ENCODE data around the gene C1QL2.

The C1QL2 gene

GRCh38 chr2:119134775-119135174, 23.8 kb downstream of the C1QL2 start:
- TF ChIP-seq POLR2A (IDR thresholded peaks at IDR 0.05; ENCODE audit: low read depth, low read length), result no peak
- TF ChIP-seq POLR2AphosphoS5 (IDR thresholded peaks at IDR 0.05; ENCODE audit: low read depth, low read length), result no peak
- TF ChIP-seq TAF1 (IDR thresholded peaks at IDR 0.05; ENCODE audit: borderline replicate concordance, low read depth, low read length), result no peak
- no peak for FAIRE-seq
- no peak for DNase-seq (ENCODE audit: insufficient read length)

DNA sequence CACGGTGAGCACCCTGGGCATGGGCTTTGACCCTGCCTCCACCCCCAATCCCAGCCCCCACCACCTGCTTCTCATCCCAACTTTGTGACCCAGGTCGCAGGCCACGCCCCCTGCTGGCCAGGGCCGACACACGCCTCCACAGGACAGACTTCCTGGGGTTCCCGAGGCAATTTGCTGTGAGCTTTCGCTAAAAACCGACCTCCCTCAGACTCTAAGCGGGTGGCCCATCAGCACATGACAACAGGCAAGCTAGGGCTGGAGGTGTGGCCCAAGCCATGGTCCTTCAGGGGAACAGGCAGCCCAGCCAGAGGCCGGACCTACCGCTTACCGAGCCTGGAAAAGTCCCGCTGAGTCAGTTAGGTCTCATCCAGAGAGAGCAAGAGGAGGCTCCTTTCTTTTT, 31.9 kb downstream of the C1QL2 start:
- DNase-seq (ENCODE audit: insufficient read length) (peak; percentile 50), FAIRE-seq (no peak)
- no peak for TF ChIP-seq POLR2A (IDR thresholded peaks at IDR 0.05; ENCODE audit: low read depth, low read length)

DNA sequence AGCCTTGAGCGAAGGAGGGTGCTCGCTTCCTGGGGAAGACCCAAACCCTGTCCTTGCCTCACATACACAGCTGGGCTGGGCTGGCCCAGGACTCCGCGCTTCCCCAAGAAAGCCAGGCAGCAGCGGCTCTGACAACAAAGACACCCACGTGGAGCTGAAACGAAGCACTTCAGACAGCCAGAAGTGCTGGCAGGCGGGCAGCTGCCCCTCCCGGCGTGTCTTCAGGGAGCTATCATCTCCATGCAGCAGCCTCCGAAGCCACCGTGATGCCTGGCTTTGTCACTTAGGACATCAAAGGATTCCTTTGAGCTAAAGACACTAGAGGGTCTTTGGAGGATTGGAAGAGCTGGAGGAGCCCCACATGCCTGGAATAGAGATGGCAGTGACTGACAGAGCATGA, 35.2 kb downstream of the C1QL2 start:
- TF ChIP-seq POLR2A (IDR thresholded peaks at IDR 0.05; ENCODE audit: low read depth, low read length) (no peak), POLR2AphosphoS5 (IDR thresholded peaks at IDR 0.05; ENCODE audit: low read depth, low read length) (no peak), TAF1 (IDR thresholded peaks at IDR 0.05; ENCODE audit: borderline replicate concordance, low read depth, low read length) (no peak)
- DNase-seq (ENCODE audit: insufficient read length), result no peak
- FAIRE-seq, result no peak

GRCh38 chr2:119122663-119123062, 35.9 kb downstream of the C1QL2 start:
- FAIRE-seq (no peak), DNase-seq (ENCODE audit: insufficient read length) (no peak)
- TF ChIP-seq TAF1 (IDR thresholded peaks at IDR 0.05; ENCODE audit: borderline replicate concordance, low read depth, low read length) (no peak), POLR2AphosphoS5 (IDR thresholded peaks at IDR 0.05; ENCODE audit: low read depth, low read length) (no peak), POLR2A (IDR thresholded peaks at IDR 0.05; ENCODE audit: low read depth, low read length) (no peak)

GRCh38 chr2:119119999-119120756, 38.4 kb downstream of the C1QL2 start:
- TF ChIP-seq POLR2A (IDR thresholded peaks at IDR 0.05; ENCODE audit: low read depth, low read length), result no peak
- no peak for TF ChIP-seq POLR2AphosphoS5 (IDR thresholded peaks at IDR 0.05; ENCODE audit: low read depth, low read length)
- no peak for TF ChIP-seq TAF1 (IDR thresholded peaks at IDR 0.05; ENCODE audit: borderline replicate concordance, low read depth, low read length)
- no peak for DNase-seq (ENCODE audit: insufficient read length)
- no peak for FAIRE-seq

DNA sequence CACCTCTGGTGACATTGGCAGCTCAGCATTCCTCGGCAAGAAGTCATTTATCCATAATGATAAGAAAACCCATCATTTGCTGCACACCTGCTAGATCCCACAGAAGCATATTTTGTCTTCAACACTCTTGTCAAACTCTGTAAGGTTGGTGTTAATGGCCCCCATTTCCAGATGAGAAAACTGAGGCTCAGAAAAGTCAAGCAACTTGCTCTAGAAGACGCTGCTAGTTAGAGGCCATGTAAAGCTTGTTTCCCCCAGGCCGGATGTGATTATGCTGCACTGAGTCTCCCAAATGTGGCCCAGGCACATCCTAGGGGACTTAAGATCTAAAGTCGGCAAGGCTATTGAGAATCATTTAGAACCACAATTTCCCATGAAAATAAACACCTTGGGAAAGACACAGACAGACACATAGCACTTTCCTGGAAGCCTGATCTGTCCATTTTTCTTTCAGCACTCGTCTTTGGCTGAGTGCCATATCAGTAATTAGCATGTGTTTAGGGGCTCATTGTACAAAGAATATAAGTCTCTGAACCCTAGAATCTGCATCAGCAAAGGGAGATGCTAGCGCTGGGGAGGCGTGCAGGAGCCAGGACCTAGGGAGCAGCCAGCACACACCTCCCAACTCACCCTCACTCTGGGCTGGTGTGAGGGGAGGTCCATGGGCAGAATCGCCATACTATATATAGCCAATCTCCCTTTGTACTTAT, 39.3 kb downstream of the C1QL2 start:
- no peak for DNase-seq (ENCODE audit: insufficient read length)

GRCh38 chr2:119117891-119118882, 40.4 kb downstream of the C1QL2 start:
- no peak for TF ChIP-seq POLR2AphosphoS5 (IDR thresholded peaks at IDR 0.05; ENCODE audit: low read depth, low read length)
- TF ChIP-seq POLR2A (IDR thresholded peaks at IDR 0.05; ENCODE audit: low read depth, low read length), result no peak
- TF ChIP-seq TAF1 (IDR thresholded peaks at IDR 0.05; ENCODE audit: borderline replicate concordance, low read depth, low read length), result no peak
- no peak for FAIRE-seq
- DNase-seq (ENCODE audit: insufficient read length), result no peak

More for the DNA sequence above, 39.3 kb downstream of the C1QL2 start:
- FAIRE-seq, result no peak
- TF ChIP-seq POLR2A (IDR thresholded peaks at IDR 0.05; ENCODE audit: low read depth, low read length), result no peak
- TF ChIP-seq POLR2AphosphoS5 (IDR thresholded peaks at IDR 0.05; ENCODE audit: low read depth, low read length), result no peak
- TF ChIP-seq TAF1 (IDR thresholded peaks at IDR 0.05; ENCODE audit: borderline replicate concordance, low read depth, low read length), result no peak

DNA sequence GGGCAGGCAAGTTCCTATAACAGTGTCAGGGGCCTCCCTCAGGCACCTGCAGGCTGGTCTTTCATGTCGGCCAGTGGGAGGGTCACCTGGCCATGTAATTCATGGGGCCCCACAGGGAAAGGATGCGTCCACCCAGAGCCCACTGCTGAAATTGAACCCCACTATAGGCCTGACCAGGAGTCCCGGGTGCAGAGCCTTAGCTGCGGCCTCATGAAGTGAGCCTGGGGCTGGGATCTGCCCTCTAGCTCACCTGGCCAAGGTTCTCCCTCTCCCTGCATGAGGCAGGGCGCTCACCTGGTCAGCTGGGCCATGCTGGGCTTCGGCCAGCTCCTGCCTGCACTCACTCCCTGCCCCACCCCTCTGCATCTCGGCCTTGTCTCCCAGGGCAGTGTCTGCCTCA, 41.1 kb downstream of the C1QL2 start:
- FAIRE-seq (no peak), DNase-seq (ENCODE audit: insufficient read length) (no peak)
- TF ChIP-seq POLR2AphosphoS5 (IDR thresholded peaks at IDR 0.05; ENCODE audit: low read depth, low read length) (no peak), POLR2A (IDR thresholded peaks at IDR 0.05; ENCODE audit: low read depth, low read length) (no peak)

DNA sequence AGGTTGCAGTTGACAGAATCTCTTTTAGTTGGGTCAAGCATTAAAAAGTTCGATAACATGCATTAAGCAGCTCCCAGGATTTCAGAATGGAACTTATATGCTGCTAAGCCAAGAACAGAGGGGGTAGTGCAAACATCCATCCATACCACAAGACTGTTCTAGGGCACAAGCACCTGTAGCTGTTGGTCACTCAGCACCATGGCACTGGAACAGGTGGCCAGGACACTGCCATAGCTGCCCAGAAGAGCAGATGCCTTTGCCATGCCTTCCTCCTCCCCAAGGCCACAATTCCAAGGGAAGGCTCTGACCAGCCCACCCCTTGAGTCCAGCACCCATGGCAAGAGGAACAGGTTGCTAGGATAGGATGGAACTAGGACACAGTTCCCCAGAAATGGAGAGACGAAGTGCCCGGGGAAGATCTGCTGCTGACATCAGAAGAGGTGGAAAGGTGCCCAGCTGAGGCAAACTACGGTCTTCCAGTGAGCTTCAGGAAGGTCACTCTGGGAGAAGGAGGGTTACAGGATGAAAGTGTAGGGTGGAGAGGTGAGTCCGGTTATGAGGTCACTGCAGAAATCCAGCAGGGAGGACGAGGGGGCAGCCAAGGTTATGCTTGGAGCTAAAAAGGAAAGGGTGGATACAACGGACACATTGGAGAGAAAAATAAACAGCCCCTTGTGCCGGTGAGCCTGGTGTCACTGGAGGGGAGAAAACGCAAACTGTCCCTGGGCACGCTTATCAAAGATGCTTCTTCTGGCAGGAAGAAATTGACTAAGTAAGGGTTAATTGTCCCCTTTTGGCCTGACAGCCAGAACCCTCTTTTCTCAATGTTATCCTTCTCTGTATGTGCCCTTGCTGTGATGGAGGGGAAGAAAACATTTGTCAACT, 41.9 kb downstream of the C1QL2 start:
- FAIRE-seq, result no peak
- no peak for TF ChIP-seq POLR2AphosphoS5 (IDR thresholded peaks at IDR 0.05; ENCODE audit: low read depth, low read length)
- TF ChIP-seq POLR2A (IDR thresholded peaks at IDR 0.05; ENCODE audit: low read depth, low read length), result no peak
- TF ChIP-seq TAF1 (IDR thresholded peaks at IDR 0.05; ENCODE audit: borderline replicate concordance, low read depth, low read length), result no peak
- no peak for DNase-seq (ENCODE audit: insufficient read length)

GRCh38 chr2:119114266-119114665, 44.3 kb downstream of the C1QL2 start:
- no peak for DNase-seq (ENCODE audit: insufficient read length)
- FAIRE-seq, result no peak
- TF ChIP-seq POLR2A (IDR thresholded peaks at IDR 0.05; ENCODE audit: low read depth, low read length) (no peak), POLR2AphosphoS5 (IDR thresholded peaks at IDR 0.05; ENCODE audit: low read depth, low read length) (no peak), TAF1 (IDR thresholded peaks at IDR 0.05; ENCODE audit: borderline replicate concordance, low read depth, low read length) (no peak)

DNA sequence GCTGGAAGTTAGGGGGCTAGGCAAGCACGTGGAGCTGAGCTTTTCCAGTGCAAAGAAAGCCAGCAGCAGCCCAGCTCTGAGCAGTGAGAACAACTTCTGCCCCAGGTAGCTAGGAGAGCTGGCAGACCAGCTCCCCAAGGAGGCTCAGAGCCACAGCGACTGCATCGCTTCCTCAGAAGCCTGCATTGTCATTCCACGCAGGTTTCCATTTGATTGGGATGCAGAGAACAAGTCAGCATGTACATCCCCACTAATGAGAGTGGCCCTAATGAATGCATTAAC, 45.1 kb downstream of the C1QL2 start:
- TF ChIP-seq POLR2A (IDR thresholded peaks at IDR 0.05; ENCODE audit: low read depth, low read length) (no peak), TAF1 (IDR thresholded peaks at IDR 0.05; ENCODE audit: borderline replicate concordance, low read depth, low read length) (no peak), POLR2AphosphoS5 (IDR thresholded peaks at IDR 0.05; ENCODE audit: low read depth, low read length) (no peak)
- FAIRE-seq, result no peak

More for the DNA sequence above, 45.1 kb downstream of the C1QL2 start:
- DNase-seq (ENCODE audit: insufficient read length), result no peak

All from GM12892 (cell line).